ENCODE results near the gene GARRE1. TPM values are rescaled to one million over a fixed set of nuclear protein-coding genes. Genes with fewer than 3 reads are reported as not detected.

The GARRE1 gene
- total and polyA plus RNA-seq, 8 donors, result 7.4 to 18.3 (median 11.2) TPM

Other genes with a start within 250 kb of the GARRE1 start
- 10 to 100 TPM; 36.0 to 56.8 (median 46.0) TPM for gene LSM14A, start 82.0 kb upstream of the GARRE1 start, total RNA-seq
- gene LSM14A, start 82.0 kb upstream of the GARRE1 start, polyA plus RNA-seq, result 10 to 100 TPM; 32.0 to 41.4 TPM
- gene GPI, start 110.6 kb downstream of the GARRE1 start, total RNA-seq, result 100 to 1,000 TPM in 2 of 6 donors, 10 to 100 TPM in 4; 50.5 to 119 (median 70.9) TPM
- gene GPI, start 110.6 kb downstream of the GARRE1 start, polyA plus RNA-seq, result 10 to 100 TPM; 51.1 to 73.0 TPM
- 1 to 10 TPM; 4.2 to 8.3 (median 5.5) TPM for gene PDCD2L, start 149.8 kb downstream of the GARRE1 start, total RNA-seq
- 10 to 100 TPM; 10.8 to 11.2 TPM for gene PDCD2L, start 149.8 kb downstream of the GARRE1 start, polyA plus RNA-seq
- gene UBA2, start 173.8 kb downstream of the GARRE1 start, total RNA-seq, result 10 to 100 TPM; 31.0 to 42.1 (median 37.5) TPM
- 10 to 100 TPM; 22.7 to 38.8 TPM for gene UBA2, start 173.8 kb downstream of the GARRE1 start, polyA plus RNA-seq
- 10 to 100 TPM in 1 of 6 donors, 1 to 10 TPM in 5; 3.4 to 11.3 (median 4.4) TPM for gene WTIP, start 227.2 kb downstream of the GARRE1 start, total RNA-seq
- 1 to 10 TPM; 3.9 to 4.9 TPM for gene WTIP, start 227.2 kb downstream of the GARRE1 start, polyA plus RNA-seq

Measured in pancreas (tissue), 8 donors.